H9 (cell line): ENCODE measurements around the gene ZNF12. TPM values are rescaled to one million over a fixed set of nuclear protein-coding genes. Genes with fewer than 3 reads are reported as not detected.

ENCODE experiments used
- DNase-seq: peaks from one replicate; pipeline ENCODE4 v3.0.0-alpha.2; 2017
- H2AFZ ChIP-seq: one replicate; pipeline ENCODE4 v1.6.1; 2013; ENCODE audit warnings: mild to moderate bottlenecking, low read length, control low read depth, moderate library complexity
- H2AK5ac ChIP-seq: 2 replicates; pipeline ENCODE4 v1.6.1; 2013; ENCODE audit warnings: low read length, control low read depth, mixed read lengths; ENCODE audit not compliant: insufficient read length
- H2BK120ac ChIP-seq: one replicate; pipeline ENCODE4 v1.6.1; 2013; ENCODE audit warnings: low read depth, mild to moderate bottlenecking, low read length, control low read depth, inconsistent platforms; ENCODE audit not compliant: poor library complexity, severe bottlenecking
- H2BK12ac ChIP-seq: 2 replicates; pipeline ENCODE4 v1.6.1; 2013; ENCODE audit warnings: low read length, control low read depth, mixed read lengths, low read depth; ENCODE audit not compliant: insufficient read length
- H2BK15ac ChIP-seq: 2 replicates; pipeline ENCODE4 v1.6.1; 2013; ENCODE audit warnings: low read depth, low read length, control low read depth
- H2BK20ac ChIP-seq: one replicate; pipeline ENCODE4 v1.6.1; 2013; ENCODE audit warnings: low read depth, mild to moderate bottlenecking, low read length, control low read depth, inconsistent platforms; ENCODE audit not compliant: poor library complexity, severe bottlenecking
- H2BK5ac ChIP-seq: 2 replicates; pipeline ENCODE4 v1.6.1; 2013; ENCODE audit warnings: low read length, control low read depth, mixed read lengths; ENCODE audit not compliant: insufficient read length
- H3K14ac ChIP-seq: 2 replicates; pipeline ENCODE4 v1.6.1; 2013; ENCODE audit warnings: low read length, control low read depth; ENCODE audit not compliant: insufficient read depth
- H3K18ac ChIP-seq: 2 replicates; pipeline ENCODE4 v1.6.1; 2013; ENCODE audit warnings: low read depth, mild to moderate bottlenecking, mixed read lengths, low read length, control low read depth; ENCODE audit not compliant: insufficient read length
- H3K23ac ChIP-seq: 2 replicates; pipeline ENCODE4 v1.6.1; 2013; ENCODE audit warnings: low read length, control low read depth, mixed read lengths, low read depth; ENCODE audit not compliant: insufficient read length
- H3K23me2 ChIP-seq: 2 replicates; pipeline ENCODE4 v1.6.1; 2013; ENCODE audit warnings: low read depth, mild to moderate bottlenecking, mixed read lengths, low read length, control low read depth; ENCODE audit not compliant: insufficient read length, poor library complexity, severe bottlenecking
- H3K27ac ChIP-seq: 2 replicates; pipeline ENCODE4 v1.5.1; 2013; ENCODE audit warnings: low read length, control low read depth, mixed read lengths, low read depth; ENCODE audit not compliant: insufficient read length
- H3K27me3 ChIP-seq: 2 replicates; pipeline ENCODE4 v1.6.1; 2013; ENCODE audit warnings: low read length, control low read depth, inconsistent platforms; ENCODE audit not compliant: insufficient read depth
- H3K4ac ChIP-seq: 2 replicates; pipeline ENCODE4 v1.6.1; 2013; ENCODE audit warnings: low read depth, mild to moderate bottlenecking, control low read depth, inconsistent platforms, low read length, moderate library complexity
- H3K4me1 ChIP-seq: 2 replicates; pipeline ENCODE4 v1.6.1; 2013; ENCODE audit warnings: low read length, control low read depth, inconsistent platforms; ENCODE audit not compliant: insufficient read depth
- H3K4me2 ChIP-seq: 2 replicates; pipeline ENCODE4 v1.6.1; 2013; ENCODE audit warnings: low read length, control low read depth, mixed read lengths; ENCODE audit not compliant: insufficient read length, insufficient read depth
- H3K56ac ChIP-seq: 2 replicates; pipeline ENCODE4 v1.6.1; 2013; ENCODE audit warnings: low read depth, mild to moderate bottlenecking, mixed read lengths, low read length, control low read depth; ENCODE audit not compliant: insufficient read length
- H3K79me1 ChIP-seq: 2 replicates; pipeline ENCODE4 v1.6.1; 2013; ENCODE audit warnings: low read depth, mild to moderate bottlenecking, moderate library complexity, low read length, control low read depth, inconsistent platforms; ENCODE audit not compliant: insufficient read depth, poor library complexity, severe bottlenecking
- H3K79me2 ChIP-seq: 2 replicates; pipeline ENCODE4 v1.6.1; 2013; ENCODE audit warnings: low read length, control low read depth, inconsistent platforms; ENCODE audit not compliant: insufficient read depth
- H3K9ac ChIP-seq: 2 replicates; pipeline ENCODE4 v1.6.1; 2013; ENCODE audit warnings: low read length, control low read depth, mixed read lengths; ENCODE audit not compliant: insufficient read length; ENCODE audit errors: extremely low read depth
- H3K9me3 ChIP-seq: one replicate; pipeline ENCODE4 v1.6.1; 2013; ENCODE audit warnings: low read depth, low read length, inconsistent platforms; ENCODE audit not compliant: control insufficient read depth
- H3T11ph ChIP-seq: one replicate; pipeline ENCODE4 v1.6.1; 2013; ENCODE audit warnings: mild to moderate bottlenecking, low read length, control low read depth, inconsistent platforms
- H4K20me1 ChIP-seq: one replicate; pipeline ENCODE4 v1.6.1; 2013; ENCODE audit not compliant: control insufficient read depth, insufficient read length, insufficient read depth
- H4K5ac ChIP-seq: 2 replicates; pipeline ENCODE4 v1.6.1; 2013; ENCODE audit warnings: low read depth, mild to moderate bottlenecking, mixed read lengths, low read length, control low read depth; ENCODE audit not compliant: insufficient read length
- H4K8ac ChIP-seq: replicated peaks from 2 replicates; pipeline ENCODE4 v1.6.1; 2013; ENCODE audit warnings: low read length, control low read depth, mixed read lengths, low read depth; ENCODE audit not compliant: insufficient read length
- H4K91ac ChIP-seq: 2 replicates; pipeline ENCODE4 v1.6.1; 2013; ENCODE audit warnings: low read depth, mild to moderate bottlenecking, moderate library complexity, mixed read lengths, low read length, control low read depth; ENCODE audit not compliant: insufficient read length
- H3K27ac Mint-ChIP-seq, 3 experiments: 2 replicates in 2 of 3; 3 replicates in 1 of 3; pipeline ENCODE4 v1.8.0; 2020 to 2021; ENCODE audit warnings: mixed read lengths in 3 of 3, mild to moderate bottlenecking in 1 of 3, moderate library complexity in 1 of 3
- H3K27me3 Mint-ChIP-seq: 2 replicates; pipeline ENCODE4 v1.8.0; 2021; ENCODE audit warnings: low read depth, mild to moderate bottlenecking, moderate library complexity, mixed read lengths
- H3K36me3 Mint-ChIP-seq, 3 experiments: 2 replicates in 2 of 3; 3 replicates in 1 of 3; pipeline ENCODE4 v1.8.0; 2020 to 2021; ENCODE audit warnings: low read depth in 3 of 3, mixed read lengths in 3 of 3; ENCODE audit not compliant: insufficient read depth in 1 of 3
- H3K4me1 Mint-ChIP-seq, 2 experiments: 2 replicates each; pipeline ENCODE4 v1.8.0; 2020; ENCODE audit warnings: mixed read lengths in 2 of 2
- H3K4me3 Mint-ChIP-seq, 2 experiments: 2 replicates in 1 of 2; 3 replicates in 1 of 2; pipeline ENCODE4 v1.8.0; 2020 to 2021; ENCODE audit warnings: mild to moderate bottlenecking in 2 of 2, mixed read lengths in 2 of 2, moderate library complexity in 1 of 2
- H3K9me3 Mint-ChIP-seq, 2 experiments: 2 replicates in 1 of 2; 3 replicates in 1 of 2; pipeline ENCODE4 v1.8.0; 2020; ENCODE audit warnings: mild to moderate bottlenecking in 2 of 2, mixed read lengths in 2 of 2, moderate library complexity in 1 of 2
- WGBS: extraction: QIAGEN DNeasy Blood & Tissue Kit; methylation state at CpG from one replicate; pipeline ENCODE4 v1.1.7; 2013; ENCODE audit warnings: missing lambda C conversion rate, low lambda C conversion rate, mixed read lengths; ENCODE audit not compliant: insufficient read length; ENCODE audit errors: extremely low coverage; 5-methylcytosine and 5-hydroxymethylcytosine counted together
- total RNA-seq: library from RNA; stranded (reverse); gene quantifications from 2 replicates; pipeline ENCODE4 v1.2.1, GENCODE V29; 2021
- TF ChIP-seq, protein P1 (sequence below): fragments of 200-600 bp; sonication (generic); conservative IDR thresholded peaks from 3 replicates; pipeline ENCODE4 v1.8.0; 2021; ENCODE audit warnings: antibody characterized with exemption, mild to moderate bottlenecking

Gene ZNF12
- total RNA-seq, 1 experiment from 2014 or later, result 19.1 TPM

DNA sequence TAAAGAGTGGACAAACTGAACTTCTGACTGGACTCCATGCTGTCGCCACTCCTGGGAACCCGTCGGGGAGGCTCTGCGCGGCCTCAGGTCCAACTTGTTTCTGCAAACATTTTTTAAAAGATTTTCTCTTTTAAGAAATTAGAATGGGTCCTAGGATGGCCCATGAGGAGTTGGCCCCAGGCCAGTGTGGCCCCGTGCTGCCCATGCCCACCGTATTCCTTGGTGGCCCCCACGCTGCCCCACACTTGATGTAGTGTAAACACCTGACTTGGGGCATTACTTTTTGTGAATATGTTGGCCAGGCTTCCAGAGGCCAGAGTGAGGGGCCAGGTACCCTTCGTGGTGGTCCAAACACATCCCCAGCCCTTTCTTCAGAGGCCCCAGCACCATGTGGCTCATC is 50.3 kb downstream of the ZNF12 start:
- Histone ChIP-seq H3K79me2 (no peaks in the 10 kb centered on the region), H2BK120ac (no peak overlapping the region), H3K18ac (no peak overlapping the region), H3K27ac (no peak overlapping the region), H3K23me2 (no peaks in the 10 kb centered on the region), H2BK12ac (no peak overlapping the region), H3K14ac (no peak overlapping the region; the same call in 1 of the 2 replicates), H2AK5ac (no peak overlapping the region), H2BK5ac (no peak overlapping the region), H4K91ac (no peak overlapping the region), H3K23ac (no peak overlapping the region), H3K4me1 (no peaks in the 10 kb centered on the region), H3K56ac (no peak overlapping the region), H2BK15ac (no peak overlapping the region), H3K9ac (no peak overlapping the region), H2BK20ac (no peak overlapping the region), H4K8ac (no peak overlapping the region), H3T11ph (no peak overlapping the region), H4K20me1 (no peaks in the 10 kb centered on the region), H3K79me1 (no peaks in the 10 kb centered on the region), H3K4ac (no peak overlapping the region), H3K27me3 (no peaks in the 10 kb centered on the region), H4K5ac (no peak overlapping the region), H2AFZ (no peak overlapping the region), H3K4me2 (no peak overlapping the region), H3K9me3 (no peaks in the 10 kb centered on the region)
- no peak overlapping the region for H3K4me3 Mint-ChIP-seq
- TF ChIP-seq, protein P1, sequence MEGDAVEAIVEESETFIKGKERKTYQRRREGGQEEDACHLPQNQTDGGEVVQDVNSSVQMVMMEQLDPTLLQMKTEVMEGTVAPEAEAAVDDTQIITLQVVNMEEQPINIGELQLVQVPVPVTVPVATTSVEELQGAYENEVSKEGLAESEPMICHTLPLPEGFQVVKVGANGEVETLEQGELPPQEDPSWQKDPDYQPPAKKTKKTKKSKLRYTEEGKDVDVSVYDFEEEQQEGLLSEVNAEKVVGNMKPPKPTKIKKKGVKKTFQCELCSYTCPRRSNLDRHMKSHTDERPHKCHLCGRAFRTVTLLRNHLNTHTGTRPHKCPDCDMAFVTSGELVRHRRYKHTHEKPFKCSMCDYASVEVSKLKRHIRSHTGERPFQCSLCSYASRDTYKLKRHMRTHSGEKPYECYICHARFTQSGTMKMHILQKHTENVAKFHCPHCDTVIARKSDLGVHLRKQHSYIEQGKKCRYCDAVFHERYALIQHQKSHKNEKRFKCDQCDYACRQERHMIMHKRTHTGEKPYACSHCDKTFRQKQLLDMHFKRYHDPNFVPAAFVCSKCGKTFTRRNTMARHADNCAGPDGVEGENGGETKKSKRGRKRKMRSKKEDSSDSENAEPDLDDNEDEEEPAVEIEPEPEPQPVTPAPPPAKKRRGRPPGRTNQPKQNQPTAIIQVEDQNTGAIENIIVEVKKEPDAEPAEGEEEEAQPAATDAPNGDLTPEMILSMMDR, result no peak
- H3K4me1 Mint-ChIP-seq, result peaks cover 13 to 17% of the 10 kb centered on the region in 2 experiments
- H3K36me3 Mint-ChIP-seq, result peaks cover 9 to 16% (median 12%) of the 10 kb centered on the region in 3 experiments
- no peaks in the 10 kb centered on the region; a peak in 2 of 5 replicates for H3K9me3 Mint-ChIP-seq
- no peak overlapping the region for H3K27ac Mint-ChIP-seq
- DNase-seq, result no peak
- no peaks in the 10 kb centered on the region for H3K27me3 Mint-ChIP-seq
- WGBS, result no CpG with 5 or more reads among the region's 9 CpGs
